Hepatocyte (in vitro differentiated cells): ENCODE measurements around the gene RAB1A.

Experiments used
- EZH2phosphoT487 ChIP-seq: fragments of 200-600 bp; sonication (generic); IDR thresholded peaks from one replicate; pipeline ENCODE4 v1.6.1; 2018; ENCODE audit warnings: antibody characterized with exemption, mild to moderate bottlenecking, low read depth, moderate library complexity; ENCODE audit not compliant: unreplicated experiment, severe bottlenecking
- TF ChIP-seq, protein P1 (sequence below): fragments of 200-600 bp; sonication (generic); IDR thresholded peaks from 2 replicates; pipeline ENCODE4 v1.5.1; 2016; ENCODE audit warnings: antibody characterized with exemption, mild to moderate bottlenecking; ENCODE audit not compliant: poor library complexity

DNA sequence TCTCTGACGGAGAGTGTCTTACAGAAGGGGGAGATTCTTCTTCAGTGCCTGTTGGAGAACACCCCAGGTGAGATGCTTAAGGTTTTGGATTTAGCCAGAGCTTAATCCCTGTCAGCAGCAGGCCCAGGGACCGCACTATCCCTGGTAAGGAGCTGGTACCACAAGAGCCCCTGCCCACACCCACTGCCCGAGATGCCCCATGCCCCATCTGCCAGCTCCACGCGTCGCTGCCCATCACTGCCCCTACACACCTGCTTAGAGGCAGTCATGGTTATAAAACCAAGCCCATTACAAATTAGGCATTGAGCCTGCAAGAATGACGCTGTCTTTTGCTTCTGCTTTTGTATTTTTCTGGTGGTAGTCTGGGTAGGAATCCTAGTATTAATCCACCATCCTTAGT, 52.0 kb downstream of the RAB1A start:
- TF ChIP-seq, protein P1, sequence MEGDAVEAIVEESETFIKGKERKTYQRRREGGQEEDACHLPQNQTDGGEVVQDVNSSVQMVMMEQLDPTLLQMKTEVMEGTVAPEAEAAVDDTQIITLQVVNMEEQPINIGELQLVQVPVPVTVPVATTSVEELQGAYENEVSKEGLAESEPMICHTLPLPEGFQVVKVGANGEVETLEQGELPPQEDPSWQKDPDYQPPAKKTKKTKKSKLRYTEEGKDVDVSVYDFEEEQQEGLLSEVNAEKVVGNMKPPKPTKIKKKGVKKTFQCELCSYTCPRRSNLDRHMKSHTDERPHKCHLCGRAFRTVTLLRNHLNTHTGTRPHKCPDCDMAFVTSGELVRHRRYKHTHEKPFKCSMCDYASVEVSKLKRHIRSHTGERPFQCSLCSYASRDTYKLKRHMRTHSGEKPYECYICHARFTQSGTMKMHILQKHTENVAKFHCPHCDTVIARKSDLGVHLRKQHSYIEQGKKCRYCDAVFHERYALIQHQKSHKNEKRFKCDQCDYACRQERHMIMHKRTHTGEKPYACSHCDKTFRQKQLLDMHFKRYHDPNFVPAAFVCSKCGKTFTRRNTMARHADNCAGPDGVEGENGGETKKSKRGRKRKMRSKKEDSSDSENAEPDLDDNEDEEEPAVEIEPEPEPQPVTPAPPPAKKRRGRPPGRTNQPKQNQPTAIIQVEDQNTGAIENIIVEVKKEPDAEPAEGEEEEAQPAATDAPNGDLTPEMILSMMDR = no peak
- no peak for TF ChIP-seq EZH2phosphoT487
